ENCODE measurements around the gene TMEM198.

Gene TMEM198

GRCh38 chr2:219578811-219579613 lies 35.2 kb downstream of the TMEM198 start:
- Histone ChIP-seq H3K4me3 (ENCODE audit: low read length in 2 of 2) (no peak overlapping the region), H3K27me3 (ENCODE audit: control insufficient read depth in 2 of 2, insufficient read depth in 2 of 2, low read length in 2 of 2) (peaks cover 4 to 14% of the 10 kb centered on the region in 2 donors), H3K4me1 (ENCODE audit: control insufficient read depth in 2 of 2, insufficient read depth in 2 of 2, low read length in 2 of 2) (no peaks in the 10 kb centered on the region), H3K9ac (ENCODE audit: low read depth in 1 of 2, low read length in 2 of 2) (no peak overlapping the region), H3K27ac (ENCODE audit: low read depth in 2 of 2, low read length in 2 of 2) (no peak overlapping the region), H3K36me3 (ENCODE audit: control insufficient read depth in 2 of 2, insufficient read depth in 2 of 2, low read length in 2 of 2) (no peaks in the 10 kb centered on the region), H3K9me3 (ENCODE audit: control insufficient read depth in 2 of 2, low read length in 2 of 2) (no peaks in the 10 kb centered on the region)

- Histone ChIP-seq H3K4me3 (ENCODE audit: low read length in 2 of 2) (no peak overlapping the region), H3K27me3 (ENCODE audit: control insufficient read depth in 2 of 2, insufficient read depth in 2 of 2, low read length in 2 of 2) (peaks cover 0 to 6% of the 10 kb centered on the region in 2 donors), H3K9ac (ENCODE audit: low read depth in 1 of 2, low read length in 2 of 2) (no peak overlapping the region), H3K36me3 (ENCODE audit: control insufficient read depth in 2 of 2, insufficient read depth in 2 of 2, low read length in 2 of 2) (no peaks in the 10 kb centered on the region), H3K4me1 (ENCODE audit: control insufficient read depth in 2 of 2, insufficient read depth in 2 of 2, low read length in 2 of 2) (no peaks in the 10 kb centered on the region), H3K9me3 (ENCODE audit: control insufficient read depth in 2 of 2, low read length in 2 of 2) (no peaks in the 10 kb centered on the region), H3K27ac (ENCODE audit: low read depth in 2 of 2, low read length in 2 of 2) (no peak overlapping the region)
Measured at GRCh38 chr2:219581346-219581745, 37.5 kb downstream of the TMEM198 start.

GRCh38 chr2:219591091-219591490 lies 47.3 kb downstream of the TMEM198 start:
- peaks cover 0 to 6% of the 10 kb centered on the region in 2 donors for H3K27me3 ChIP-seq (ENCODE audit: control insufficient read depth in 2 of 2, insufficient read depth in 2 of 2, low read length in 2 of 2)
- H3K4me3 ChIP-seq (ENCODE audit: low read length in 2 of 2): no peak overlapping the region
- no peaks in the 10 kb centered on the region for H3K9me3 ChIP-seq (ENCODE audit: control insufficient read depth in 2 of 2, low read length in 2 of 2)
- H3K36me3 ChIP-seq (ENCODE audit: control insufficient read depth in 2 of 2, insufficient read depth in 2 of 2, low read length in 2 of 2): no peaks in the 10 kb centered on the region
- no peaks in the 10 kb centered on the region for H3K4me1 ChIP-seq (ENCODE audit: control insufficient read depth in 2 of 2, insufficient read depth in 2 of 2, low read length in 2 of 2)
- no peak overlapping the region for H3K27ac ChIP-seq (ENCODE audit: low read depth in 2 of 2, low read length in 2 of 2)
- no peak overlapping the region for H3K9ac ChIP-seq (ENCODE audit: low read depth in 1 of 2, low read length in 2 of 2)

GRCh38 chr2:219592736-219593135 lies 48.9 kb downstream of the TMEM198 start:
- Histone ChIP-seq H3K4me3 (ENCODE audit: low read length in 2 of 2) (no peak overlapping the region), H3K9me3 (ENCODE audit: control insufficient read depth in 2 of 2, low read length in 2 of 2) (no peaks in the 10 kb centered on the region), H3K36me3 (ENCODE audit: control insufficient read depth in 2 of 2, insufficient read depth in 2 of 2, low read length in 2 of 2) (no peaks in the 10 kb centered on the region), H3K27me3 (ENCODE audit: control insufficient read depth in 2 of 2, insufficient read depth in 2 of 2, low read length in 2 of 2) (peaks cover 0 to 6% of the 10 kb centered on the region in 2 donors), H3K9ac (ENCODE audit: low read depth in 1 of 2, low read length in 2 of 2) (no peak overlapping the region), H3K27ac (ENCODE audit: low read depth in 2 of 2, low read length in 2 of 2) (no peak overlapping the region), H3K4me1 (ENCODE audit: control insufficient read depth in 2 of 2, insufficient read depth in 2 of 2, low read length in 2 of 2) (peaks cover 5% of the 10 kb centered on the region in 2 donors)

GRCh38 chr2:219593154-219593553 lies 49.3 kb downstream of the TMEM198 start:
- no peak overlapping the region for H3K9ac ChIP-seq (ENCODE audit: low read depth in 1 of 2, low read length in 2 of 2)
- no peaks in the 10 kb centered on the region for H3K36me3 ChIP-seq (ENCODE audit: control insufficient read depth in 2 of 2, insufficient read depth in 2 of 2, low read length in 2 of 2)
- H3K4me1 ChIP-seq (ENCODE audit: control insufficient read depth in 2 of 2, insufficient read depth in 2 of 2, low read length in 2 of 2): peaks cover 5 to 7% of the 10 kb centered on the region in 2 donors
- H3K4me3 ChIP-seq (ENCODE audit: low read length in 2 of 2): no peak overlapping the region
- no peaks in the 10 kb centered on the region for H3K9me3 ChIP-seq (ENCODE audit: control insufficient read depth in 2 of 2, low read length in 2 of 2)
- no peak overlapping the region for H3K27ac ChIP-seq (ENCODE audit: low read depth in 2 of 2, low read length in 2 of 2)
- H3K27me3 ChIP-seq (ENCODE audit: control insufficient read depth in 2 of 2, insufficient read depth in 2 of 2, low read length in 2 of 2): peaks cover 0 to 6% of the 10 kb centered on the region in 2 donors

GRCh38 chr2:219595256-219595655 lies 51.4 kb downstream of the TMEM198 start:
- Histone ChIP-seq H3K4me3 (ENCODE audit: low read length in 2 of 2) (no peak overlapping the region), H3K9ac (ENCODE audit: low read depth in 1 of 2, low read length in 2 of 2) (no peak overlapping the region), H3K4me1 (ENCODE audit: control insufficient read depth in 2 of 2, insufficient read depth in 2 of 2, low read length in 2 of 2) (peaks cover 5 to 12% of the 10 kb centered on the region in 2 donors), H3K27me3 (ENCODE audit: control insufficient read depth in 2 of 2, insufficient read depth in 2 of 2, low read length in 2 of 2) (peaks cover 0 to 3% of the 10 kb centered on the region in 2 donors), H3K36me3 (ENCODE audit: control insufficient read depth in 2 of 2, insufficient read depth in 2 of 2, low read length in 2 of 2) (no peaks in the 10 kb centered on the region), H3K27ac (ENCODE audit: low read depth in 2 of 2, low read length in 2 of 2) (no peak overlapping the region), H3K9me3 (ENCODE audit: control insufficient read depth in 2 of 2, low read length in 2 of 2) (no peaks in the 10 kb centered on the region)

GRCh38 chr2:219596954-219597551 lies 53.2 kb downstream of the TMEM198 start:
- Histone ChIP-seq H3K4me3 (ENCODE audit: low read length in 2 of 2) (peak overlapping the region; percentile 96 to 99), H3K36me3 (ENCODE audit: control insufficient read depth in 2 of 2, insufficient read depth in 2 of 2, low read length in 2 of 2) (peaks cover 6 to 12% of the 10 kb centered on the region in 2 donors), H3K4me1 (ENCODE audit: control insufficient read depth in 2 of 2, insufficient read depth in 2 of 2, low read length in 2 of 2) (peaks cover 5 to 12% of the 10 kb centered on the region in 2 donors), H3K9me3 (ENCODE audit: control insufficient read depth in 2 of 2, low read length in 2 of 2) (no peaks in the 10 kb centered on the region), H3K9ac (ENCODE audit: low read depth in 1 of 2, low read length in 2 of 2) (peak overlapping the region; percentile 77 to 89), H3K27ac (ENCODE audit: low read depth in 2 of 2, low read length in 2 of 2) (peak overlapping the region; percentile 87 to 91), H3K27me3 (ENCODE audit: control insufficient read depth in 2 of 2, insufficient read depth in 2 of 2, low read length in 2 of 2) (no peaks in the 10 kb centered on the region)

- Histone ChIP-seq H3K9me3 (ENCODE audit: control insufficient read depth in 2 of 2, low read length in 2 of 2) (no peaks in the 10 kb centered on the region), H3K4me3 (ENCODE audit: low read length in 2 of 2) (peak within 1 kb of the TSS; percentile 96 to 99), H3K36me3 (ENCODE audit: control insufficient read depth in 2 of 2, insufficient read depth in 2 of 2, low read length in 2 of 2) (peaks cover 13 to 18% of the 10 kb centered on the region in 2 donors), H3K27me3 (ENCODE audit: control insufficient read depth in 2 of 2, insufficient read depth in 2 of 2, low read length in 2 of 2) (no peaks in the 10 kb centered on the region), H3K27ac (ENCODE audit: low read depth in 2 of 2, low read length in 2 of 2) (peak within 1 kb of the TSS; percentile 87 to 91), H3K4me1 (ENCODE audit: control insufficient read depth in 2 of 2, insufficient read depth in 2 of 2, low read length in 2 of 2) (peaks cover 5 to 12% of the 10 kb centered on the region in 2 donors), H3K9ac (ENCODE audit: low read depth in 1 of 2, low read length in 2 of 2) (peak within 1 kb of the TSS; percentile 77 to 89)
Measured at GRCh38 chr2:219597552-219598307, 53.9 kb downstream of the TMEM198 start, which contains the start of gene STK11IP. Gene STK11IP (plus strand): TSS chr2:219597857. CDS start chr2:219598120, 263 bp downstream.

- peak overlapping the region; percentile 87 to 91 for H3K27ac ChIP-seq (ENCODE audit: low read depth in 2 of 2, low read length in 2 of 2)
- peaks cover 5 to 12% of the 10 kb centered on the region in 2 donors for H3K4me1 ChIP-seq (ENCODE audit: control insufficient read depth in 2 of 2, insufficient read depth in 2 of 2, low read length in 2 of 2)
- H3K27me3 ChIP-seq (ENCODE audit: control insufficient read depth in 2 of 2, insufficient read depth in 2 of 2, low read length in 2 of 2): no peaks in the 10 kb centered on the region
- H3K36me3 ChIP-seq (ENCODE audit: control insufficient read depth in 2 of 2, insufficient read depth in 2 of 2, low read length in 2 of 2): peaks cover 13 to 18% of the 10 kb centered on the region in 2 donors
- H3K9ac ChIP-seq (ENCODE audit: low read depth in 1 of 2, low read length in 2 of 2): peak overlapping the region; percentile 75 to 77
- no peaks in the 10 kb centered on the region for H3K9me3 ChIP-seq (ENCODE audit: control insufficient read depth in 2 of 2, low read length in 2 of 2)
- peak overlapping the region; percentile 96 to 99 for H3K4me3 ChIP-seq (ENCODE audit: low read length in 2 of 2)
Measured at GRCh38 chr2:219598308-219599078, 54.7 kb downstream of the TMEM198 start.

Data from mucosa of rectum (tissue), 2 donors.